WTC11 (cell line): ENCODE measurements around the gene ZNF853. TPM values are rescaled to one million over a fixed set of nuclear protein-coding genes. Genes with fewer than 3 reads are reported as not detected.
A peak's percentile ranks its signal among the peaks of the same experiment; 100 is the strongest.

Source experiments
- ATAC-seq: fragments of 200-7000 bp; cut with Tn5 transposase; 2 replicates; pipeline ENCODE4 v1.10.0; 2021; ENCODE audit warnings: mild to moderate bottlenecking, moderate library complexity
- CTCF ChIA-PET: fragments of 300-600 bp; sonication (Branson Sonifier 250); formaldehyde crosslinking; loops from one replicate; lab custom pipeline; 2021; ENCODE audit warnings: antibody characterized with exemption; lab: Charles Lee
- POLR2A ChIA-PET: fragments of 350-600 bp; sonication (Branson Sonifier 250); formaldehyde crosslinking; loops from one replicate; lab custom pipeline; 2021; ENCODE audit warnings: antibody characterized with exemption; lab: Charles Lee
- DNase-seq: peaks from one replicate; pipeline ENCODE4 v3.0.0; 2021; ENCODE audit warnings: low spot score
- H3K27ac Mint-ChIP-seq: 2 replicates; pipeline ENCODE4 v1.8.0; 2021; ENCODE audit warnings: mixed read lengths
- H3K27me3 Mint-ChIP-seq: 2 replicates; pipeline ENCODE4 v1.8.0; 2021; ENCODE audit warnings: low read depth, mild to moderate bottlenecking, moderate library complexity, mixed read lengths
- H3K36me3 Mint-ChIP-seq: 2 replicates; pipeline ENCODE4 v1.8.0; 2021; ENCODE audit warnings: mixed read lengths
- H3K4me1 Mint-ChIP-seq: 2 replicates; pipeline ENCODE4 v1.8.0; 2022; ENCODE audit warnings: mixed read lengths
- H3K4me3 Mint-ChIP-seq: 2 replicates; pipeline ENCODE4 v1.8.0; 2021; ENCODE audit warnings: mild to moderate bottlenecking, moderate library complexity, mixed read lengths
- H3K9me3 Mint-ChIP-seq: 2 replicates; pipeline ENCODE4 v1.8.0; 2021; ENCODE audit warnings: mixed read lengths
- CREM ChIP-seq: sonication (generic); formaldehyde crosslinking; IDR thresholded peaks from 2 replicates; pipeline ENCODE4 v1.8.1; 2022; ENCODE audit warnings: mild to moderate bottlenecking, missing genetic modification reagents, moderate library complexity
- EMX1 ChIP-seq: fragments of 250-450 bp; sonication (Bioruptor Pico); IDR thresholded peaks from 2 replicates; pipeline ENCODE4 v1.8.0; 2021; ENCODE audit warnings: mild to moderate bottlenecking
- FOXJ3 ChIP-seq: sonication (generic); formaldehyde crosslinking; IDR thresholded peaks from 2 replicates; pipeline ENCODE4 v1.9.0; 2021; ENCODE audit warnings: missing genetic modification reagents, mild to moderate bottlenecking, borderline replicate concordance
- KAT7 ChIP-seq: sonication (generic); formaldehyde crosslinking; IDR thresholded peaks from 2 replicates; pipeline ENCODE4 v1.8.1; 2023; ENCODE audit warnings: missing genetic modification reagents, mild to moderate bottlenecking, borderline replicate concordance
- MXD4 ChIP-seq: fragments of 250-450 bp; sonication (Bioruptor Pico); IDR thresholded peaks from 2 replicates; pipeline ENCODE4 v1.8.0; 2021; ENCODE audit warnings: mild to moderate bottlenecking, moderate library complexity, borderline replicate concordance
- NFYB ChIP-seq: sonication (generic); formaldehyde crosslinking; conservative IDR thresholded peaks from 2 replicates; pipeline ENCODE4 v1.8.0; 2022; ENCODE audit warnings: low read depth, missing genetic modification reagents
- PRRX2 ChIP-seq: fragments of 250-450 bp; sonication (Bioruptor Pico); IDR thresholded peaks from 2 replicates; pipeline ENCODE4 v1.8.0; 2021; ENCODE audit warnings: mild to moderate bottlenecking
- SMAD4 ChIP-seq: sonication (generic); formaldehyde crosslinking; IDR thresholded peaks from 2 replicates; pipeline ENCODE4 v1.8.0; 2022; ENCODE audit warnings: mild to moderate bottlenecking, missing genetic modification reagents
- total RNA-seq: library from RNA; stranded (reverse); gene quantifications from 3 replicates; pipeline ENCODE4 v1.2.3, GENCODE V29; 2021
- TF ChIP-seq, protein P1 (sequence below): fragments of 250-450 bp; sonication (Bioruptor Pico); IDR thresholded peaks from 2 replicates; pipeline ENCODE4 v1.8.0; 2021; ENCODE audit warnings: mild to moderate bottlenecking
- TF ChIP-seq, protein P2 (sequence below): sonication (generic); formaldehyde crosslinking; conservative IDR thresholded peaks from 2 replicates; pipeline ENCODE4 v1.8.1; 2022; ENCODE audit warnings: mild to moderate bottlenecking, missing genetic modification reagents
- TF ChIP-seq, protein P3 (sequence below): sonication (generic); formaldehyde crosslinking; IDR thresholded peaks from 2 replicates; pipeline ENCODE4 v1.8.0; 2022; ENCODE audit warnings: mild to moderate bottlenecking, missing genetic modification reagents
- TF ChIP-seq, protein P4 (sequence below): fragments of 250-450 bp; sonication (Bioruptor Pico); IDR thresholded peaks from 2 replicates; pipeline ENCODE4 v1.9.0; 2021; ENCODE audit warnings: moderate library complexity, mild to moderate bottlenecking, inconsistent platforms, borderline replicate concordance
- TF ChIP-seq, protein P5 (sequence below): sonication (generic); formaldehyde crosslinking; IDR thresholded peaks from 2 replicates; pipeline ENCODE4 v1.8.1; 2022; ENCODE audit warnings: mild to moderate bottlenecking, moderate library complexity, missing genetic modification reagents
- TF ChIP-seq, protein P6 (sequence below): sonication (generic); formaldehyde crosslinking; IDR thresholded peaks from 2 replicates; pipeline ENCODE4 v1.8.0; 2023; ENCODE audit warnings: missing genetic modification reagents, mild to moderate bottlenecking, borderline replicate concordance
- TF ChIP-seq, protein P7 (sequence below): sonication (generic); formaldehyde crosslinking; IDR thresholded peaks from 2 replicates; pipeline ENCODE4 v1.8.1; 2022; ENCODE audit warnings: low read depth, missing genetic modification reagents, borderline replicate concordance

The ZNF853 gene
- total RNA-seq, 1 experiment from 2014 or later: 7.7 TPM

DNA sequence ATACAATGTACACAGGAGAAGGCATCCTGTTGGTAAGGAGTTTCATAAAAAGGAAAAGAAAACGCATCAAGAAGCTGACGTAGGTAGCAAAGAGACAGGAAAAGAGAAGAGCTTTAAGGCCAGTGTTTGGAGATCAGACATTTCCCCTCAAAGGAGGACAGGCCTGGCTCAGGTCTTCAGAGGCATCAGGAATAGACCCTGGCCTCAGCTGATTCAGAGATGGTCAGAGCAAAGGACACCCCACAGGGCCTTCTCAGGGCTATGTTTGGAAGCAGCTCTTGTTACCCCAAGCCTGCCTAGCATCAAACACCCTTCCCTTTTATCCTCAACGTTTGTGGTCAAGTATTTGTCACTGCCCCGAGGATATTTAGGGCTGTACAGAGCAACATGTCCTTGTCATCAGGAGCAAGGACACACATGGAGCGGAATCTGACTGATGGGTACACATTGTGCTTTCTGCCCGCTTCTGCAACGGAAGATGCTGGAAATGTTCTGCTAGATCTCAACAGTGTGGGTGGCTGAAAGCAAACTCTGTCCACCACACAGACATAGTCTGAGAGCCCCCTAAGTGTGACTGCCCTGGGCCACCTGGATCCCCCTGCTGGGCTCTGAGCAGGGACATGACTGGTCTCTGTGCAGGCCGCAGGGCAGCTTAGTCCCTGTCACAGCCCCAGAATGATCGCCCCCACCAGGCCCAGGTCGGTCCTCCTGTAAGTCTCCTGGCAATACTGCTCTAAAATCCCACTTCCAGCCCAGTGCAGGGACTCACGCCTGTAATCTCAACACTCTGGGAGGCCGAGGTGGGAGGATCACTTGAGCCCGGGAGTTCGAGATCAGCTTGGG lies 39.2 kb upstream of the ZNF853 start:
- no peak overlapping the region for H3K27ac Mint-ChIP-seq
- TF ChIP-seq CREM (CRISPR knock-in tag) (no peak), SMAD4 (no peak), PRRX2 (no peak), FOXJ3 (CRISPR knock-in tag) (no peak), NFYB (CRISPR knock-in tag) (no peak), EMX1 (no peak), MXD4 (no peak), KAT7 (CRISPR knock-in tag) (no peak)
- TF ChIP-seq, protein P1, sequence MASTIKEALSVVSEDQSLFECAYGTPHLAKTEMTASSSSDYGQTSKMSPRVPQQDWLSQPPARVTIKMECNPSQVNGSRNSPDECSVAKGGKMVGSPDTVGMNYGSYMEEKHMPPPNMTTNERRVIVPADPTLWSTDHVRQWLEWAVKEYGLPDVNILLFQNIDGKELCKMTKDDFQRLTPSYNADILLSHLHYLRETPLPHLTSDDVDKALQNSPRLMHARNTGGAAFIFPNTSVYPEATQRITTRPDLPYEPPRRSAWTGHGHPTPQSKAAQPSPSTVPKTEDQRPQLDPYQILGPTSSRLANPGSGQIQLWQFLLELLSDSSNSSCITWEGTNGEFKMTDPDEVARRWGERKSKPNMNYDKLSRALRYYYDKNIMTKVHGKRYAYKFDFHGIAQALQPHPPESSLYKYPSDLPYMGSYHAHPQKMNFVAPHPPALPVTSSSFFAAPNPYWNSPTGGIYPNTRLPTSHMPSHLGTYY (CRISPR knock-in tag): no peak
- TF ChIP-seq, protein P2, sequence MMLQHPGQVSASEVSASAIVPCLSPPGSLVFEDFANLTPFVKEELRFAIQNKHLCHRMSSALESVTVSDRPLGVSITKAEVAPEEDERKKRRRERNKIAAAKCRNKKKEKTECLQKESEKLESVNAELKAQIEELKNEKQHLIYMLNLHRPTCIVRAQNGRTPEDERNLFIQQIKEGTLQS (CRISPR knock-in tag): no peak
- TF ChIP-seq, protein P3, sequence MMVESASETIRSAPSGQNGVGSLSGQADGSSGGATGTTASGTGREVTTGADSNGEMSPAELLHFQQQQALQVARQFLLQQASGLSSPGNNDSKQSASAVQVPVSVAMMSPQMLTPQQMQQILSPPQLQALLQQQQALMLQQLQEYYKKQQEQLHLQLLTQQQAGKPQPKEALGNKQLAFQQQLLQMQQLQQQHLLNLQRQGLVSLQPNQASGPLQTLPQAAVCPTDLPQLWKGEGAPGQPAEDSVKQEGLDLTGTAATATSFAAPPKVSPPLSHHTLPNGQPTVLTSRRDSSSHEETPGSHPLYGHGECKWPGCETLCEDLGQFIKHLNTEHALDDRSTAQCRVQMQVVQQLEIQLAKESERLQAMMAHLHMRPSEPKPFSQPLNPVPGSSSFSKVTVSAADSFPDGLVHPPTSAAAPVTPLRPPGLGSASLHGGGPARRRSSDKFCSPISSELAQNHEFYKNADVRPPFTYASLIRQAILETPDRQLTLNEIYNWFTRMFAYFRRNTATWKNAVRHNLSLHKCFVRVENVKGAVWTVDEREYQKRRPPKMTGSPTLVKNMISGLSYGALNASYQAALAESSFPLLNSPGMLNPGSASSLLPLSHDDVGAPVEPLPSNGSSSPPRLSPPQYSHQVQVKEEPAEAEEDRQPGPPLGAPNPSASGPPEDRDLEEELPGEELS (CRISPR knock-in tag): no peak
- TF ChIP-seq, protein P4, sequence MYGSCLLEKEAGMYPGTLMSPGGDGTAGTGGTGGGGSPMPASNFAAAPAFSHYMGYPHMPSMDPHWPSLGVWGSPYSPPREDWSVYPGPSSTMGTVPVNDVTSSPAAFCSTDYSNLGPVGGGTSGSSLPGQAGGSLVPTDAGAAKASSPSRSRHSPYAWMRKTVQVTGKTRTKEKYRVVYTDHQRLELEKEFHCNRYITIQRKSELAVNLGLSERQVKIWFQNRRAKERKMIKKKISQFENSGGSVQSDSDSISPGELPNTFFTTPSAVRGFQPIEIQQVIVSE: no peak
- TF ChIP-seq, protein P5, sequence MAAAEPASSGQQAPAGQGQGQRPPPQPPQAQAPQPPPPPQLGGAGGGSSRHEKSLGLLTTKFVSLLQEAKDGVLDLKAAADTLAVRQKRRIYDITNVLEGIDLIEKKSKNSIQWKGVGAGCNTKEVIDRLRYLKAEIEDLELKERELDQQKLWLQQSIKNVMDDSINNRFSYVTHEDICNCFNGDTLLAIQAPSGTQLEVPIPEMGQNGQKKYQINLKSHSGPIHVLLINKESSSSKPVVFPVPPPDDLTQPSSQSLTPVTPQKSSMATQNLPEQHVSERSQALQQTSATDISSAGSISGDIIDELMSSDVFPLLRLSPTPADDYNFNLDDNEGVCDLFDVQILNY (CRISPR knock-in tag): no peak
- TF ChIP-seq, protein P6, sequence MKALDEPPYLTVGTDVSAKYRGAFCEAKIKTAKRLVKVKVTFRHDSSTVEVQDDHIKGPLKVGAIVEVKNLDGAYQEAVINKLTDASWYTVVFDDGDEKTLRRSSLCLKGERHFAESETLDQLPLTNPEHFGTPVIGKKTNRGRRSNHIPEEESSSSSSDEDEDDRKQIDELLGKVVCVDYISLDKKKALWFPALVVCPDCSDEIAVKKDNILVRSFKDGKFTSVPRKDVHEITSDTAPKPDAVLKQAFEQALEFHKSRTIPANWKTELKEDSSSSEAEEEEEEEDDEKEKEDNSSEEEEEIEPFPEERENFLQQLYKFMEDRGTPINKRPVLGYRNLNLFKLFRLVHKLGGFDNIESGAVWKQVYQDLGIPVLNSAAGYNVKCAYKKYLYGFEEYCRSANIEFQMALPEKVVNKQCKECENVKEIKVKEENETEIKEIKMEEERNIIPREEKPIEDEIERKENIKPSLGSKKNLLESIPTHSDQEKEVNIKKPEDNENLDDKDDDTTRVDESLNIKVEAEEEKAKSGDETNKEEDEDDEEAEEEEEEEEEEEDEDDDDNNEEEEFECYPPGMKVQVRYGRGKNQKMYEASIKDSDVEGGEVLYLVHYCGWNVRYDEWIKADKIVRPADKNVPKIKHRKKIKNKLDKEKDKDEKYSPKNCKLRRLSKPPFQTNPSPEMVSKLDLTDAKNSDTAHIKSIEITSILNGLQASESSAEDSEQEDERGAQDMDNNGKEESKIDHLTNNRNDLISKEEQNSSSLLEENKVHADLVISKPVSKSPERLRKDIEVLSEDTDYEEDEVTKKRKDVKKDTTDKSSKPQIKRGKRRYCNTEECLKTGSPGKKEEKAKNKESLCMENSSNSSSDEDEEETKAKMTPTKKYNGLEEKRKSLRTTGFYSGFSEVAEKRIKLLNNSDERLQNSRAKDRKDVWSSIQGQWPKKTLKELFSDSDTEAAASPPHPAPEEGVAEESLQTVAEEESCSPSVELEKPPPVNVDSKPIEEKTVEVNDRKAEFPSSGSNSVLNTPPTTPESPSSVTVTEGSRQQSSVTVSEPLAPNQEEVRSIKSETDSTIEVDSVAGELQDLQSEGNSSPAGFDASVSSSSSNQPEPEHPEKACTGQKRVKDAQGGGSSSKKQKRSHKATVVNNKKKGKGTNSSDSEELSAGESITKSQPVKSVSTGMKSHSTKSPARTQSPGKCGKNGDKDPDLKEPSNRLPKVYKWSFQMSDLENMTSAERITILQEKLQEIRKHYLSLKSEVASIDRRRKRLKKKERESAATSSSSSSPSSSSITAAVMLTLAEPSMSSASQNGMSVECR: no peak
- TF ChIP-seq, protein P7, sequence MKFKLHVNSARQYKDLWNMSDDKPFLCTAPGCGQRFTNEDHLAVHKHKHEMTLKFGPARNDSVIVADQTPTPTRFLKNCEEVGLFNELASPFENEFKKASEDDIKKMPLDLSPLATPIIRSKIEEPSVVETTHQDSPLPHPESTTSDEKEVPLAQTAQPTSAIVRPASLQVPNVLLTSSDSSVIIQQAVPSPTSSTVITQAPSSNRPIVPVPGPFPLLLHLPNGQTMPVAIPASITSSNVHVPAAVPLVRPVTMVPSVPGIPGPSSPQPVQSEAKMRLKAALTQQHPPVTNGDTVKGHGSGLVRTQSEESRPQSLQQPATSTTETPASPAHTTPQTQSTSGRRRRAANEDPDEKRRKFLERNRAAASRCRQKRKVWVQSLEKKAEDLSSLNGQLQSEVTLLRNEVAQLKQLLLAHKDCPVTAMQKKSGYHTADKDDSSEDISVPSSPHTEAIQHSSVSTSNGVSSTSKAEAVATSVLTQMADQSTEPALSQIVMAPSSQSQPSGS (CRISPR knock-in tag): no peak
- TF ChIP-seq, all 79 proteins: peak for 0
- Mint-ChIP-seq H3K4me1 (no peaks in the 10 kb centered on the region), H3K4me3 (peak overlapping the region; percentile 62), H3K9me3 (no peaks in the 10 kb centered on the region), H3K27me3 (no peaks in the 10 kb centered on the region), H3K36me3 (peaks cover 14% of the 10 kb centered on the region)
- peak; percentile 50 for ATAC-seq
- CTCF ChIA-PET: interaction anchor here (1.5 to 5.0 kb wide), 5 partner anchors 9 to 60 kb away, joined by 3 to 27 read pairs (median 10); partner anchors contain the start of gene INTS15
- DNase-seq: peak; percentile 29
- POLR2A ChIA-PET: interaction anchor here (0.6 kb wide), 1 partner anchor 62 kb away, joined by 4 read pairs; no protein-coding TSS in a partner anchor
